SH-SY5Y (cell line): Measurements from ENCODE around the gene ELMOD3.

Source experiments
- GATA2 ChIP-seq: IDR thresholded peaks from 2 replicates; pipeline ENCODE4 v1.6.1; 2011; ENCODE audit warnings: mild to moderate bottlenecking, low read depth, low read length
- GATA3 ChIP-seq: IDR thresholded peaks from 2 replicates; pipeline ENCODE4 v1.6.1; 2011; ENCODE audit warnings: low read depth, mild to moderate bottlenecking, low read length, moderate library complexity

ELMOD3 gene

DNA sequence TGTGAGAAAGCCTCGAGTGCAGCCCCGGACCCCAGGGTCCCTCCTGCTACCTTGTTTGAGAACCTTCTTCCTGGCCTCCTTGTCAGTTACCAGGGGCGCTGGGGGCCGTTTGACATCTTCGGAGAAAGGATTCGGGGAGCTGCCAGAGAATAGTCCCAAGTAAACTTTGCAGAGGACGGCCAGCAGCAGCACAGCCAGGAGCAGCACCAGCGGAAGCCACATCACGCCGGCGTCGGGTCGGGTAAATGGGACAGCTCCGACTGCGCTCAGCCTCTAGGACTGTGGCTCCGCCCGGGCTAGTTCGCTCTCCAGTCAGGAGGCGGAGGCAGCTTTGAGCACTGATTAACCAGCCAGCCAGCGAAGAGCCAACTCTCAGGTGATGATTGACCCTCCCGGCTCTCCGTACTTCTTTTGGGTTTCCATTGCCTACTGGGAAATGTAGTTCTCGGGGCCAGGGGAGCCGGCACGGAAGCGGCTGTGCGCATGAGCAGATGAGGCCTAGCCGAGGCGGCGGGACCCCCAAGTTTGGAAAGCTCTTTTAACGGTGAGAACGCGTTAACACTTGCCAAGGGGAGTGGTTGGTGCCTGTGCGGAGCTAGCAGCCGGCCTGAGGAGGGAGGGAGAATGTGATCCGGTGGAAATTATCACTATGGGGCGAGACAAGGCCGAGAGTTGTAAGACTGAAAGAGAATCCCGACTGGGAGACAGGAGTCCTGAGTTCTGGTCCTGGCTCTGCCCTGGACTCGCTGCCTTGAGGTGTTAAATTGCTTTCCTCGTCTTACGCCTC, at the start of gene ELMOD3, which contains the start of gene RETSAT:
Gene ELMOD3, plus strand, starts transcription at position 484 of the 787 bp plus-strand sequence. CDS start 2,430 bp downstream, outside the sequence.
Gene RETSAT, minus strand, starts transcription at position 243 of the 787 bp plus-strand sequence. Its CDS starts 21 bp downstream, at position 222.
- no peak for TF ChIP-seq GATA3
- no peak; the same call in 1 of the 2 replicates for TF ChIP-seq GATA2

DNA sequence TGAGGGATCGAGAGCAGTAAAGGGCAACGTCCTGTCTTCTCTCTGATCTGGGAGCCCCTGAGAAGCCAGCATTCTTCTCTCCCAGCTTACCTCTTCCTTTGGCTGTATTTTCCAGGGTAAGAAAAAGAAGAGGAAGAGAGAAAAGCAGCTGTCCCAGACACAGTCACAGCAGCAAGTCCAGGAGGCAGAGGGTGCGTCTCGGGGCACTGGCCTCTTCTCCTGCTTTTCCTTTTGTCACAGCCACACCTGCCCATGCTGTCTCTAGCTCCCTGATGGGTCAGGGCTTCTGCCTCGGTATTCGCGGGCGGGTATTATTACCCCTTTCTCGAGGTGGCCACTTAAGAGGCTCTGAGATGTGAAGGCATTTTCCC, 47.1 kb upstream of the ELMOD3 start:
- no peak for TF ChIP-seq GATA2

DNA sequence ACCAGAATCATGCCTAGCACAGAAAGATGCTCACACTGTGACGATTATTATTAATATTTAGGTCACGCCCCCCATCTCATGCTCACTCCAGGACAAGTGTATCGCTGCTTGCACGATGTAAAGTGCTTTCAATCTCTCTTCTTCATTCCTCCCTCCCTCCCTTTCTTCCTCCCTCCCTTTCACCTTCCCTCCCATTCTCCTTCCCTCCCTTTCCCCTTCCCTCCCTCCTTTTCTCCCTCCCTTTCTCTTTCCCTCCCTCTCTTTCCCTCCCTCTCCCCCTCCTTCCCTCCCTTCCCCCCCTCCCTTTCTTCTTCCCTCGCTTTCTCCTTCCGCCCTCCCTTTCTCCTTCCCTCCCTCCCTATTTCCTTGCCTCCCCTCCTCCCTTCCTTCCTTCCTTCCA, 46.4 kb upstream of the ELMOD3 start:
- TF ChIP-seq GATA2 (no peak), GATA3 (no peak)

DNA sequence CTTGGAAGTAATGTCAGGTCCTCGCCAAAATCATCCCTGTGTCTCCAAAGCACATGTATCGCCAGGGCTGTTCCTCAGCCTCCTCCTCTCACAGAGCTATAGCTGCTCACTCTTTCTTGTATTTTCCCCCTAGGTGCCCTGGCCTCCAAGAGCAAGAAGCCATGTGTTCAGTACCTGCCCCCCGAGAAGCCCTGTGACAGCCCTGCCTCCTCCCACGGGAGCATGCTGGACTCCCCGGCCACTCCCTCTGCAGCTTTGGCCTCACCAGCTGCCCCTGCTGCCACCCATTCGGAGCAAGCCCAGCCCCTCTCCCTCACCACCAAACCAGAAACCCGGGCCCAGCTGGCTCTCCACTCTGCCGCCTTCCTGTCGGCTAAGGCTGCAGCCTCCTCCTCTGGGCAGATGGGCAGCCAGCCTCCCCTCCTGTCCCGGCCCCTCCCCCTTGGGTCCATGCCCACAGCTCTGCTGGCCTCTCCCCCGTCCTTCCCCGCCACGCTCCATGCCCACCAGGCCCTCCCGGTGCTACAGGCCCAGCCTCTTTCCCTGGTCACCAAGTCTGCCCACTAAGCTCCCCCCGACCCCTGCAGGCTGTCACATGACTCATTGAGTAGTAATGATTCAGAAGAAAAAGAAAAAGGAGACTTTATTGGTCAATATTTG, 45.5 kb upstream of the ELMOD3 start:
- TF ChIP-seq GATA3 = no peak
- no peak for TF ChIP-seq GATA2

DNA sequence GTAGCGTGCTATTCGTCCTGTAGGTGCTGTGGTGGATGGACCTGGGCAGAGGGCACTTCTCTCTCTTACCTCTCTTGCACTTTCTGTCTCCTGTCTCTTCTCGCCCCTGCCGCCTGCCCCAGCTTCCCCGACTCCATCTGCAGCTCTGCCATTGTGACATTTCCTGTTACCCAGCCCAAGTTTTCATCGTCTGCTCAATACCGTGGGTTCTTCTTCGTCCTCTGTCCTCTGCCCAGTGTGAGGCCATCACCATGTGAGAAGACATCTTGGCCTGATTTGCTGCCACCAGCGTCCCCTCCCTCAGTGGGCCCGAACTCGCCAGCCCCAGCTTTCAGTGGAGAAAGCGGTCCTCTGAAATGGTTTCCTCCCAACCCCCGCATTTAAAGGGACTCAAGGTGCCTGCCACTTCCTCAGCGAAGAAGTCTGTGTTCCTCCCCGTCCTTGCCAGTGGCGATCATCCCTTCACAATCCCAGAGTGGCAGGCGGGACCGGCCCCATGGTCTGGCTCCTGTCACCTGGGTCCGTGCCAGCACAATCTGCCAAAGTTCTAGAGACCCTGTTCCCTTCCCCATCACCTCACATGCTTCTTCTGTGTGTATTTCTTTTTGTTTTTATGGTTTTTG, 44.8 kb upstream of the ELMOD3 start:
- TF ChIP-seq GATA3 = no peak

DNA sequence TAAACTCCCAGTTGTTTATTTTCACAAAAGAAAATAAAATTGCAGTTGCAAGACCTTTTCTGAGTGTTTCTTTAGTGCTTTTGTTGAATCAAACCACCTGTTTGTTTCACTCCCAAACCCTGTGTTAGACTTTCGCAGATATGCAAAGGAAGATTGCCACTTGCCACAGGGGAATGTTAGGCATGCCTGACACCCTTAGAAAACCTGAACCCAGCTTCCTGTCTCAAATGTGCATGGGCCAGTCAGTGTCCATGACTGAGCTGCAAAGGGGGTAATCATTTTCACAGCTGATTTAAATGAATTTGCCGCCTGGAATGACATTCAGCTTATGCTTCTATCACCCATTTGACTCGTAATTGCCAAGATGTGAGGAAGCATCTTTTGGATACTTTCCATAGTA, 44.2 kb upstream of the ELMOD3 start:
- no peak for TF ChIP-seq GATA3
- TF ChIP-seq GATA2 = no peak

DNA sequence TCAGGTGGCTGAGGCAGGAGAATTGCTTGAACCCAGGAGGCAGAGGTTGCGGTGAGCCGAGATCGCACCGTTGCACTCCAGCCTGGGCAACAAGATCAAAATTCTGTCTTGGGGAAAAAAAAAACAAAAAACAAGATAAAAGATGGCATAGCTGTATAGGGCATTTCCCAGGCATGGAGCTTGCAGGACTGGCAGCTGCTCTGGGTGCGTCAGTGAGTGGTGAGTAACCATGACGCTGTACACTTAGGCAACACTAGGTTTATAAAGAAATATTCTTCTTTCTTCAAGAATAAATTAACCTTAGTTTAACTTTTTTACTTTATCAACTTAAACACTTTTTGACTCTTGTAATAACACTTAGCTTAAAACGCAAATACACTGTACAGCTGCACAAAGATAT, 42.2 kb upstream of the ELMOD3 start:
- TF ChIP-seq GATA3 = no peak
- no peak for TF ChIP-seq GATA2

DNA sequence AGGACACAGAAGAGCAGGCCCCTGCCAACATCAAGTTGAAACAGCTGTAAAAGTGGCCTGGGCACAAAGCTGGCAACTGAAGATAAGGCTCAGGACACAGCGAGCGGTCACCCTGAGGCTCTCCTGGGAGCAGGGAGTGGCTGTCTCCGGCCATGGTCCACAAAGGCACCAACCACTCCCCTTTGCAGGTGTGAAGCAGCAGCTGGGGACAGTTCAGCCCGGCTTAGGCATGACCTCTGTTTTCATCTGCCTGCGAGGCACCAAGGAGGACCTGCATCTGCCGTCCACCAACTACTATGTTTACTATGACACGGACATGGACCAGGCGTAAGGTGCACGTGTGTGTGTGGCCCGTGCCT, 39.7 kb upstream of the ELMOD3 start:
- TF ChIP-seq GATA2 = no peak
- TF ChIP-seq GATA3 = no peak

DNA sequence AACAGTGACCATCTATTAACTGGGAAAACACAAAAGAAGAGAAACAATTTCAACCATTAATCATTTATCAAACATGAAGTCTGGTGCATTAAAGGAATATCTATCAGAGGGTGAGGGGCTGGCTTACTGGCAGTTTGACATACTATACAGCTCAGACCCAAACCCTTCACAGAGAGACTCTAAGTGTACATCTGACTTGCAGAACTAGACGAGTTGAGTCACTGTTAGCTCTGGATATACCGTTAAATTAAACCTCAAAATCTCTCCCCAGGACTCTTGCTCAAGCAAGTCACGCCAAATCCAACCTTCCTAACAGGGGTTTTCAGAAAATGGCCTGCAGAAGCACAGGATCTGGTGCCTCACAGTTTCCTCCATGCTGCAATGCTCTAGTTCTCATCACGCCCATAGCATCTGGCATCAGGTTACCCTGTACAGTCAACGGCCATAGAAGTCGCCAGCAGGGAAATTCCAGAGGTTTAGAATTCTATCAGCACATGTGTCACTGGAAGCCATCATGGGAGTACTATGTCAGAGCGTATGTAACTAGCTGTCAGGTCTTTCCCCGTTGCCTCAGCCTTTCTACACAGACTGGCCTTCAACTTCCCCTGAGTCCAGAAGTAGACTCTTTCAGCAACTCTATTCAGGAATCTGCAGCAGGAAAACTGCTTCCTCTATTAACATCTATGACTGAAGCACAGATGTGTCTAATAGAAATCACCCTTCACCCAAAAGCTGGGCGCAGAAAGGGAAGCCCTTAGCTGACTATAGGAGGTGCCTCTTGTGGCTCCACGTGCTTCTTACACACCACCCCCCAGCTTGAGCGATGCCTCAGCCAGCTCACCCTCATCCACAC, 36.1 kb upstream of the ELMOD3 start:
- TF ChIP-seq GATA3 (no peak), GATA2 (no peak)

DNA sequence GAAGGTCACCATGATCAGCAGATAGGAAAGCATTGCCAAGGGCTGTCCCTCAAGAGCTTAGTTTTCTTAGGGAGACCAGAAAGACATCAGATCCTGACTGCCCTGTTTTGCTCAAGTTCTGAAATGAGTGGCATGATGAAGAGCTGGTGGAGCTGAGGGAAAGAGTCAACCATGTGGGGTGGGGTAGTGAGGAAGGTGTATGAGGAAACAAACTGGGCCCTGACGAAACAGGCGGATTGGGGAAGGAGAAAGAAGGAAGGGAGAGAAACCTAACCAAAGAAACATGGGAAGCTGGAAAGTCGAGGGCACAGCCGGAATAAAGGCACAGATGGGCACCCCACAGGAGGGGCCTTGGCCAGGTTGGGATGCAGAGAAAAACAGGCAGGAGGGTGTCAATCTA, 34.8 kb upstream of the ELMOD3 start:
- TF ChIP-seq GATA2 = no peak
- TF ChIP-seq GATA3 = no peak

DNA sequence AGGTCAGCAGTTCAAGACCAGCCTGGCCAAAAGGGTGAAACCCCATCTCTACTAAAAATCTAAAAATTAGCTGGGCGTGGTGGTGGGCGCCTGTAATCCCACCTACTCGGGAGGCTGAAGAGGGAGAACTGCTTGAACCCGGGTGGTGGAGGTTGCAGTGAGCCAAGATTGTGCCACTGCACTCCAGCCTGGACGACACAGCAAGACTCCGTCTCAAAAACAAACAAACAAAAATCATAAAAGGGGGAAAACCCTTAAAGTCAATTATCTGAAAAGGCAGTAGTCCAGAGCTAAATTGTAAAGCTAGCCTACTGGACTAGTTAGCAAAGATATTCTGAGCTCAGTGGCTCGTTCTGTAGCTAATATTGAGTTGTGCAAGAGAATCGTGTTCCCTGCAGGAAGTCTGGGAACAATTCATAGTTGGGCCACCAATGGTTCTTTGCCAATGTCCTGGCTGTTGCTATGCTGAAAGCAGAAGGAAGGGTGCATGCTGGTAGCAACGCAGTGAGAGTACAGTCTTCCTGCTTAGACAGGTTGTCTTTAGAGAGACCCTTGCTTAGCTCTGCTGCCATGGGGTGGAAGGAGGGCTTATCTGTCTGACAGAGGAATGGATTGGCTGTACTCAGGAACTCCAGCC, 31.1 kb upstream of the ELMOD3 start:
- TF ChIP-seq GATA3 = no peak
- no peak for TF ChIP-seq GATA2

DNA sequence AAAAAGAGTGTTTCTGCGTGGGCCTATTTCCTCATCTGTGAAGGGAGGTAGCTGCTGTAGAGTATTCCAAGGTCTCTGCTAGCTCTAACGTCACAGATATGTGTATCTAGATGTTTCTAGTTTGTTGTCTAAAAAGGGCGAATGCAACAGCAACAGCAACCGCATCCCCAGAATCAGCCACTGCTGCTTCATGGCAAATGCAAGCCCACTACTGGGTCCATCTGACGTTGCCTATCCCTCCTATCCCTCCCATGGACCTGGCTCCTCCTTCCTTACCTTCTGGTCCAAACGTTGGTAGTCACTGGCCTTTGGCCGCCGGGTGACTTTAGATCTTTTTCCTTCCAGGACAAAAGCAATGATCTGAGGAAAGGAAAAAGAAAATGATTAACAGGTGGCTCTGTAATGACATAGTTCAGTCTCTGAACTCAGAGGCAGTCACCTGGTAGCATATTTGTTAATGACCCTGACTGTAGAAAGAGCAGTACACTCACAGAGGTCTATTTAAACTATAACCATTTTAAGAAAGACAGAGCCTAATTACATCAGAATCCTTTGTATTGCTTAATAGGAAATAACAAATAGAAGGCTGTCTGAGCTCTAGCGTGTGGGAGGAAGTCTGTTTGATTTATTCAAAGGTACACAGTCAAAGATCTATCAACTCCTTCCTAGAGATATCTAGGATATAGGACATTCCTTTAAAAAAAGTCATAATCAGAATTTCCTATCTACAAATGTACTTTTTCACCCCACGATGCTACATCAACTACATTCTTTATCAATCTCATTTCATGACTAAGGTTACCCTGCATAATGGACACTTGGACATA, 29.7 kb upstream of the ELMOD3 start:
- TF ChIP-seq GATA2 (no peak), GATA3 (no peak)

DNA sequence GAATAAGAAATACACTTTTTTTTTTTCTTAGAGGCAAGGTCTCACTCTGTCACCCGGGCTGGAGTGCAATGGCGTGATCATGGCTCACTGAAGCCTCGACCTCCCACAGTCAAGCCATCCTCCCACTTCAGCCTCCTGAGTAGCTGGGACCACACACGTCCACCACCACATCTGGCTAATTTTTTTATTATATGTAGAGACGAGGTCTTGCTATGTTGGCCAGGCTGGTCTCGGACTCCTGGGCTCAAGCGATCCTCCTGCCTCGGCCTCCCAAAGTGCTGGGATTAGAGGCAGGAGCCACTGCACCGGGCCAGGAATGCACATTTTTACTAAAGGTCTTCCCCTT, 29.1 kb upstream of the ELMOD3 start:
- TF ChIP-seq GATA3 = no peak
- TF ChIP-seq GATA2 = no peak
